Kidney (tissue), 14 donors: ENCODE measurements around the gene KIAA1671. TPM values are rescaled to one million over a fixed set of nuclear protein-coding genes. Genes with fewer than 3 reads are reported as not detected.

Experiments used
- DNase-seq, 5 donors: peaks; one replicate each; pipeline ENCODE4 v3.0.0-alpha.2; 2013 to 2020
- FAIRE-seq: peaks from 2 replicates; lab custom pipeline; 2012; peaks lifted over from hg19 to GRCh38; lab: Jason Lieb, UNC
- H3K27ac ChIP-seq, 2 donors: one replicate each; pipeline ENCODE4 v1.7.0; 2013; ENCODE audit warnings: low read depth in 2 of 2, low read length in 2 of 2, inconsistent platforms in 1 of 2
- H3K27me3 ChIP-seq: one replicate; pipeline ENCODE4 v1.7.1; 2013; ENCODE audit warnings: low read length, inconsistent platforms; ENCODE audit not compliant: control insufficient read depth, insufficient read depth
- H3K36me3 ChIP-seq, 3 donors: one replicate each; pipeline versions ENCODE4 v1.7.0 to v1.7.1; 2013; ENCODE audit warnings: low read length in 3 of 3, control low read depth in 1 of 3, inconsistent platforms in 1 of 3; ENCODE audit not compliant: insufficient read depth in 3 of 3, control insufficient read depth in 2 of 3
- H3K4me1 ChIP-seq, 3 donors: one replicate each; pipeline versions ENCODE4 v1.7.0 to v1.7.1; 2013; ENCODE audit warnings: low read length in 3 of 3, inconsistent platforms in 1 of 3, low read depth in 1 of 3; ENCODE audit not compliant: control insufficient read depth in 2 of 3, insufficient read depth in 2 of 3
- H3K4me3 ChIP-seq, 3 donors: one replicate each; pipeline versions ENCODE4 v1.7.0 to v1.8.1; 2013; ENCODE audit warnings: low read length in 3 of 3, control low read depth in 1 of 3, inconsistent platforms in 1 of 3
- H3K9ac ChIP-seq, 3 donors: one replicate each; pipeline versions ENCODE4 v1.7.0 to v1.7.1; 2013; ENCODE audit warnings: low read length in 3 of 3, control low read depth in 1 of 3, inconsistent platforms in 1 of 3
- H3K9me3 ChIP-seq, 3 donors: one replicate each; pipeline versions ENCODE4 v1.7.0 to v1.7.1; 2013; ENCODE audit warnings: low read length in 3 of 3, control low read depth in 1 of 3, inconsistent platforms in 1 of 3; ENCODE audit not compliant: control insufficient read depth in 2 of 3, insufficient read depth in 1 of 3
- intact Hi-C: fragments of 100-400 bp; cut with DNase I; formaldehyde crosslinking; loops from one replicate; pipeline ENCODE4 v1.11.1; 2022
- polyA plus RNA-seq: library from polyadenylated mRNA; stranded (reverse); fragments of 350-450 nt; fragmentation: Illumina TruSeq; extraction: RNeasy Lipid Tissue Mini Kit (QIAGEN cat#74804); gene quantifications from one replicate; pipeline ENCODE4 v1.2.3, GENCODE V29; 2014; ENCODE audit warnings: low read depth, low replicate concordance; ENCODE audit not compliant: insufficient read depth
- total RNA-seq: library from RNA; stranded (reverse); fragmentation: NEBNext Ultra II Directional; extraction: Animal tissue kit (Norgen Biotek cat#: 25700); gene quantifications from one replicate; pipeline ENCODE4 v1.2.1, GENCODE V29; 2021
- TF ChIP-seq, protein P1 (sequence below): IDR thresholded peaks from 3 replicates; pipeline ENCODE4 v1.5.1; 2012; ENCODE audit warnings: mild to moderate bottlenecking, moderate library complexity, borderline replicate concordance; ENCODE audit not compliant: insufficient read depth; ENCODE audit errors: extremely low read depth
- donor health status: control.
- donor health status: control.
- donor health status: control.
- donor health status: control.
- donor health status: control.
- donor health status: DM: yes; HTN: yes; CAD: no.
- donor health status: Normal renal cell carcinoma (clear cell type).

Gene KIAA1671
- total and polyA plus RNA-seq, 2 donors from 2014 or later, result 7.3 to 65.2 TPM

- FAIRE-seq, result no peak
- Histone ChIP-seq H3K36me3 (no peaks in the 10 kb centered on the region), H3K4me3 (no peak overlapping the region), H3K27me3 (no peaks in the 10 kb centered on the region), H3K4me1 (peaks cover 0 to 4% (median 0%) of the 10 kb centered on the region in 3 donors), H3K9me3 (no peaks in the 10 kb centered on the region), H3K27ac (no peak overlapping the region), H3K9ac (no peak overlapping the region)
- TF ChIP-seq, protein P1, sequence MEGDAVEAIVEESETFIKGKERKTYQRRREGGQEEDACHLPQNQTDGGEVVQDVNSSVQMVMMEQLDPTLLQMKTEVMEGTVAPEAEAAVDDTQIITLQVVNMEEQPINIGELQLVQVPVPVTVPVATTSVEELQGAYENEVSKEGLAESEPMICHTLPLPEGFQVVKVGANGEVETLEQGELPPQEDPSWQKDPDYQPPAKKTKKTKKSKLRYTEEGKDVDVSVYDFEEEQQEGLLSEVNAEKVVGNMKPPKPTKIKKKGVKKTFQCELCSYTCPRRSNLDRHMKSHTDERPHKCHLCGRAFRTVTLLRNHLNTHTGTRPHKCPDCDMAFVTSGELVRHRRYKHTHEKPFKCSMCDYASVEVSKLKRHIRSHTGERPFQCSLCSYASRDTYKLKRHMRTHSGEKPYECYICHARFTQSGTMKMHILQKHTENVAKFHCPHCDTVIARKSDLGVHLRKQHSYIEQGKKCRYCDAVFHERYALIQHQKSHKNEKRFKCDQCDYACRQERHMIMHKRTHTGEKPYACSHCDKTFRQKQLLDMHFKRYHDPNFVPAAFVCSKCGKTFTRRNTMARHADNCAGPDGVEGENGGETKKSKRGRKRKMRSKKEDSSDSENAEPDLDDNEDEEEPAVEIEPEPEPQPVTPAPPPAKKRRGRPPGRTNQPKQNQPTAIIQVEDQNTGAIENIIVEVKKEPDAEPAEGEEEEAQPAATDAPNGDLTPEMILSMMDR, result no peak
- no peak for DNase-seq
- intact Hi-C loops, result no loop called here
Measured at GRCh38 chr22:25160120-25160996, 207.8 kb downstream of the KIAA1671 start.

GRCh38 chr22:25161017-25161915 is 208.8 kb downstream of the KIAA1671 start:
- Histone ChIP-seq H3K9ac (no peak overlapping the region), H3K27me3 (no peaks in the 10 kb centered on the region), H3K4me1 (peaks cover 0 to 4% (median 0%) of the 10 kb centered on the region in 3 donors), H3K36me3 (no peaks in the 10 kb centered on the region), H3K4me3 (no peak overlapping the region), H3K27ac (no peak overlapping the region), H3K9me3 (no peaks in the 10 kb centered on the region)
- intact Hi-C loops, result no loop called here
- TF ChIP-seq, protein P1, result no peak
- FAIRE-seq, result no peak
- no peak for DNase-seq

- peaks cover 0 to 2% (median 0%) of the 10 kb centered on the region in 3 donors for H3K4me1 ChIP-seq
- no peak overlapping the region for H3K27ac ChIP-seq
- DNase-seq (no peak), FAIRE-seq (no peak)
- TF ChIP-seq, protein P1, result no peak
- intact Hi-C loops, result no loop called here
- no peaks in the 10 kb centered on the region for H3K27me3 ChIP-seq
- no peak overlapping the region for H3K9ac ChIP-seq
- no peaks in the 10 kb centered on the region for H3K36me3 ChIP-seq
- no peaks in the 10 kb centered on the region for H3K9me3 ChIP-seq
- no peak overlapping the region for H3K4me3 ChIP-seq
Measured at GRCh38 chr22:25161916-25162530, 209.5 kb downstream of the KIAA1671 start.
